Measurements from ENCODE around the gene CHRM2. TPM values are rescaled to one million over a fixed set of nuclear protein-coding genes. Genes with fewer than 3 reads are reported as not detected.

CHRM2 gene
- total RNA-seq, 1 donor = 26.4 TPM

DNA sequence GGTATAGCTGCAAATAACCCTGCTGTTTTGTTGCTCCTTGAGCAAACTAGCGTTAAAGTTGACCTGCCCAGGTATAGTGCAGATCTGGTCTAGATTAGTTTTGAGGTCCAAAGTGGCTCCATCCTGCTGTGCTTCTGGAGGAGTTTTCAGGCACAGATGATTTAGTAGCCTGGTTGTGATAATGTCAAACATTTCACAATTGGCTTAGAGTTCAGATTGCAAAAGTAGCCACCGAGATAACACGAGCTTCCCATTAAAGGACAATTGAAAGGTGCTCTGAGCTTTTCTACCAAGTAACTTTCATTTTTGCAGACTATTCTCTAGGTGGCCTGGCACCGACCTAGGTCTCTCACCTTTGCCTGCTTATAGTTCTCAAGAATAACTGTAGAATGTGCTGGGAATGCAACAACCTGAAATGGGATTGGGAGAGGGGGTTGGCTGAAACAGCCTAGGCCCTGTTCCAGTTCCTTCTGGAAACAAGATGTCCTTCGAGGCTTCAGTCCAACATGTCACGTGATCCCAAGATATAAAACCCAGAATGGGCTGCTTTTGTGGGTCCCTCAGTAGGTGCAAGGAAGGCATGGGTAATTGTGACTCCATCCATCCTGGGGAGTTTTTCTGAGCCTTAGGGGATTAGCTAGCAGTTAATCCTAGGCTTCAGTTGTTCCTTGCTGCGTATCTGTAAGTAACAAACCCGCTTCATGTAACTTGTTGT is 201.0 kb downstream of the CHRM2 start:
- no peak for DNase-seq (ENCODE audit: low read depth)
- TF ChIP-seq, protein P1, sequence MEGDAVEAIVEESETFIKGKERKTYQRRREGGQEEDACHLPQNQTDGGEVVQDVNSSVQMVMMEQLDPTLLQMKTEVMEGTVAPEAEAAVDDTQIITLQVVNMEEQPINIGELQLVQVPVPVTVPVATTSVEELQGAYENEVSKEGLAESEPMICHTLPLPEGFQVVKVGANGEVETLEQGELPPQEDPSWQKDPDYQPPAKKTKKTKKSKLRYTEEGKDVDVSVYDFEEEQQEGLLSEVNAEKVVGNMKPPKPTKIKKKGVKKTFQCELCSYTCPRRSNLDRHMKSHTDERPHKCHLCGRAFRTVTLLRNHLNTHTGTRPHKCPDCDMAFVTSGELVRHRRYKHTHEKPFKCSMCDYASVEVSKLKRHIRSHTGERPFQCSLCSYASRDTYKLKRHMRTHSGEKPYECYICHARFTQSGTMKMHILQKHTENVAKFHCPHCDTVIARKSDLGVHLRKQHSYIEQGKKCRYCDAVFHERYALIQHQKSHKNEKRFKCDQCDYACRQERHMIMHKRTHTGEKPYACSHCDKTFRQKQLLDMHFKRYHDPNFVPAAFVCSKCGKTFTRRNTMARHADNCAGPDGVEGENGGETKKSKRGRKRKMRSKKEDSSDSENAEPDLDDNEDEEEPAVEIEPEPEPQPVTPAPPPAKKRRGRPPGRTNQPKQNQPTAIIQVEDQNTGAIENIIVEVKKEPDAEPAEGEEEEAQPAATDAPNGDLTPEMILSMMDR (IDR thresholded peaks at IDR 0.05; ENCODE audit: insufficient read depth, low read length) = no peak
- no peak overlapping the region for H3K4me3 ChIP-seq (ENCODE audit: low read depth, low read length)

Small RNA genes lying within 50 kb of the gene (small RNA-seq; reads per million reads assigned to genes)
- gene KRT8P51 (not detected), gene MIR490 (not detected)

Data from fibroblast of the aortic adventitia (primary cell).